WTC11 (cell line): ENCODE measurements around the gene BTBD2.

Source experiments
- NR2C2 ChIP-seq: sonication (generic); formaldehyde crosslinking; IDR thresholded peaks from 2 replicates; pipeline ENCODE4 v1.8.0; 2022; ENCODE audit warnings: mild to moderate bottlenecking, missing genetic modification reagents
- RELA ChIP-seq: sonication (generic); formaldehyde crosslinking; IDR thresholded peaks from 2 replicates; pipeline ENCODE4 v1.8.1; 2022; ENCODE audit warnings: missing genetic modification reagents, mild to moderate bottlenecking, borderline replicate concordance
- TCF7 ChIP-seq: sonication (generic); formaldehyde crosslinking; IDR thresholded peaks from 2 replicates; pipeline ENCODE4 v1.8.0; 2022; ENCODE audit warnings: mild to moderate bottlenecking, low read depth, missing genetic modification reagents, moderate library complexity
- TEAD4 ChIP-seq: sonication (generic); formaldehyde crosslinking; IDR thresholded peaks from 2 replicates; pipeline ENCODE4 v1.8.0; 2022; ENCODE audit warnings: mild to moderate bottlenecking, missing genetic modification reagents
- TF ChIP-seq, protein P1 (sequence below): fragments of 200-600 bp; IDR thresholded peaks from 2 replicates; pipeline ENCODE4 v1.8.0; 2022; ENCODE audit warnings: antibody characterized with exemption
- TF ChIP-seq, protein P2 (sequence below): sonication (generic); formaldehyde crosslinking; conservative IDR thresholded peaks from 2 replicates; pipeline ENCODE4 v1.8.1; 2022; ENCODE audit warnings: mild to moderate bottlenecking, missing genetic modification reagents
- TF ChIP-seq, protein P3 (sequence below): sonication (generic); formaldehyde crosslinking; IDR thresholded peaks from 2 replicates; pipeline ENCODE4 v1.8.1; 2023; ENCODE audit warnings: mild to moderate bottlenecking, missing genetic modification reagents
- TF ChIP-seq, protein P4 (sequence below): fragments of 250-450 bp; sonication (Bioruptor Pico); IDR thresholded peaks from 2 replicates; pipeline ENCODE4 v1.9.0; 2021; ENCODE audit warnings: mild to moderate bottlenecking
- TF ChIP-seq, protein P5 (sequence below): sonication (generic); formaldehyde crosslinking; IDR thresholded peaks from 2 replicates; pipeline ENCODE4 v1.8.1; 2022; ENCODE audit warnings: low read depth, missing genetic modification reagents, borderline replicate concordance
- TF ChIP-seq, protein P6 (sequence below): fragments of 250-450 bp; sonication (Bioruptor Pico); IDR thresholded peaks from 2 replicates; pipeline ENCODE4 v1.8.0; 2021; ENCODE audit warnings: mild to moderate bottlenecking
- TF ChIP-seq, protein P7 (sequence below): sonication (generic); formaldehyde crosslinking; IDR thresholded peaks from 2 replicates; pipeline ENCODE4 v1.8.0; 2022; ENCODE audit warnings: missing genetic modification reagents

DNA sequence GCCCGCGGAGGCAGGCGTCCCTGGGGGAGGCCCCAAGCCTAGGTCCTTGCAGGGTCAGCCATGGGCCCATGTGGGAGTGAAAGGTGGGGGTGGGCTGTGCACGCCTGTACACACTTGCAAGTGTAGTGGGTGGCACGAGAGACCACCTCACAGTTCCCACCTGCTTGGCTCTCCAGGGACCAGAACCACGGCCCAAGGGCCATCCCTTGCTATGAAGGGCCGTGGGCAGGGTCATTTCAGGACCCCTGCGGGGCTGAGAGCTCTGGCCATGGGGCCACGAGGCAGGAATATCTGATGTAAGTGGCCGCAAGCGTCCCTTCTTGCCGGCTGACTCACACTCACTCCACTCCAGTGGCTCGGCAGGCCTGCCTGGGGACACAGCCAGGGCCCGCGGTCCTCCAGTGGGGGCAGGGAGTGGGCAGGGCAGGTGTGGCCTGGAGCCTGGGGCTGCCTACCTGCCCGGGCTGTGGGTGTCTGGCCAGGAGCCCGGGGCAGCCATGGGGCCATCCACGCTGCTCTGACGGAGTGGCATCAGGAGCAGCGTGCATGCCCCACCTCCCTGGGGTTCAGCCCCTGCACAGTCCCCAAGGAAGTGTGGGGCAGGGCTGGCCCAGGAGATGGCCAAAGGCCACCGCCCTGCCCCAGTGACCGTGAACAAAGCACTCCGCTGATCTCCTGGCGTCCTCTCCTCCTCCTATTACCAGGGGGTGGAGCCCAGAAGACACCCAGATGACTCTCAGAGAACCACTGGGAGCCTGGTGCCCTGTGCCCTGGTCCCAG, 44.1 kb upstream of the BTBD2 start:
- TF ChIP-seq, protein P1, sequence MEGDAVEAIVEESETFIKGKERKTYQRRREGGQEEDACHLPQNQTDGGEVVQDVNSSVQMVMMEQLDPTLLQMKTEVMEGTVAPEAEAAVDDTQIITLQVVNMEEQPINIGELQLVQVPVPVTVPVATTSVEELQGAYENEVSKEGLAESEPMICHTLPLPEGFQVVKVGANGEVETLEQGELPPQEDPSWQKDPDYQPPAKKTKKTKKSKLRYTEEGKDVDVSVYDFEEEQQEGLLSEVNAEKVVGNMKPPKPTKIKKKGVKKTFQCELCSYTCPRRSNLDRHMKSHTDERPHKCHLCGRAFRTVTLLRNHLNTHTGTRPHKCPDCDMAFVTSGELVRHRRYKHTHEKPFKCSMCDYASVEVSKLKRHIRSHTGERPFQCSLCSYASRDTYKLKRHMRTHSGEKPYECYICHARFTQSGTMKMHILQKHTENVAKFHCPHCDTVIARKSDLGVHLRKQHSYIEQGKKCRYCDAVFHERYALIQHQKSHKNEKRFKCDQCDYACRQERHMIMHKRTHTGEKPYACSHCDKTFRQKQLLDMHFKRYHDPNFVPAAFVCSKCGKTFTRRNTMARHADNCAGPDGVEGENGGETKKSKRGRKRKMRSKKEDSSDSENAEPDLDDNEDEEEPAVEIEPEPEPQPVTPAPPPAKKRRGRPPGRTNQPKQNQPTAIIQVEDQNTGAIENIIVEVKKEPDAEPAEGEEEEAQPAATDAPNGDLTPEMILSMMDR = no peak
- TF ChIP-seq TEAD4 (CRISPR knock-in tag) = no peak
- TF ChIP-seq, protein P2, sequence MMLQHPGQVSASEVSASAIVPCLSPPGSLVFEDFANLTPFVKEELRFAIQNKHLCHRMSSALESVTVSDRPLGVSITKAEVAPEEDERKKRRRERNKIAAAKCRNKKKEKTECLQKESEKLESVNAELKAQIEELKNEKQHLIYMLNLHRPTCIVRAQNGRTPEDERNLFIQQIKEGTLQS (CRISPR knock-in tag) = no peak
- TF ChIP-seq, protein P3, sequence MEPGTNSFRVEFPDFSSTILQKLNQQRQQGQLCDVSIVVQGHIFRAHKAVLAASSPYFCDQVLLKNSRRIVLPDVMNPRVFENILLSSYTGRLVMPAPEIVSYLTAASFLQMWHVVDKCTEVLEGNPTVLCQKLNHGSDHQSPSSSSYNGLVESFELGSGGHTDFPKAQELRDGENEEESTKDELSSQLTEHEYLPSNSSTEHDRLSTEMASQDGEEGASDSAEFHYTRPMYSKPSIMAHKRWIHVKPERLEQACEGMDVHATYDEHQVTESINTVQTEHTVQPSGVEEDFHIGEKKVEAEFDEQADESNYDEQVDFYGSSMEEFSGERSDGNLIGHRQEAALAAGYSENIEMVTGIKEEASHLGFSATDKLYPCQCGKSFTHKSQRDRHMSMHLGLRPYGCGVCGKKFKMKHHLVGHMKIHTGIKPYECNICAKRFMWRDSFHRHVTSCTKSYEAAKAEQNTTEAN (CRISPR knock-in tag) = no peak
- TF ChIP-seq RELA (CRISPR knock-in tag) = no peak
- no peak for TF ChIP-seq TCF7 (CRISPR knock-in tag)
- TF ChIP-seq NR2C2 (CRISPR knock-in tag) = no peak
- TF ChIP-seq, protein P4, sequence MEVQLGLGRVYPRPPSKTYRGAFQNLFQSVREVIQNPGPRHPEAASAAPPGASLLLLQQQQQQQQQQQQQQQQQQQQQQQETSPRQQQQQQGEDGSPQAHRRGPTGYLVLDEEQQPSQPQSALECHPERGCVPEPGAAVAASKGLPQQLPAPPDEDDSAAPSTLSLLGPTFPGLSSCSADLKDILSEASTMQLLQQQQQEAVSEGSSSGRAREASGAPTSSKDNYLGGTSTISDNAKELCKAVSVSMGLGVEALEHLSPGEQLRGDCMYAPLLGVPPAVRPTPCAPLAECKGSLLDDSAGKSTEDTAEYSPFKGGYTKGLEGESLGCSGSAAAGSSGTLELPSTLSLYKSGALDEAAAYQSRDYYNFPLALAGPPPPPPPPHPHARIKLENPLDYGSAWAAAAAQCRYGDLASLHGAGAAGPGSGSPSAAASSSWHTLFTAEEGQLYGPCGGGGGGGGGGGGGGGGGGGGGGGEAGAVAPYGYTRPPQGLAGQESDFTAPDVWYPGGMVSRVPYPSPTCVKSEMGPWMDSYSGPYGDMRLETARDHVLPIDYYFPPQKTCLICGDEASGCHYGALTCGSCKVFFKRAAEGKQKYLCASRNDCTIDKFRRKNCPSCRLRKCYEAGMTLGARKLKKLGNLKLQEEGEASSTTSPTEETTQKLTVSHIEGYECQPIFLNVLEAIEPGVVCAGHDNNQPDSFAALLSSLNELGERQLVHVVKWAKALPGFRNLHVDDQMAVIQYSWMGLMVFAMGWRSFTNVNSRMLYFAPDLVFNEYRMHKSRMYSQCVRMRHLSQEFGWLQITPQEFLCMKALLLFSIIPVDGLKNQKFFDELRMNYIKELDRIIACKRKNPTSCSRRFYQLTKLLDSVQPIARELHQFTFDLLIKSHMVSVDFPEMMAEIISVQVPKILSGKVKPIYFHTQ (CRISPR knock-in tag) = no peak
- TF ChIP-seq, protein P5, sequence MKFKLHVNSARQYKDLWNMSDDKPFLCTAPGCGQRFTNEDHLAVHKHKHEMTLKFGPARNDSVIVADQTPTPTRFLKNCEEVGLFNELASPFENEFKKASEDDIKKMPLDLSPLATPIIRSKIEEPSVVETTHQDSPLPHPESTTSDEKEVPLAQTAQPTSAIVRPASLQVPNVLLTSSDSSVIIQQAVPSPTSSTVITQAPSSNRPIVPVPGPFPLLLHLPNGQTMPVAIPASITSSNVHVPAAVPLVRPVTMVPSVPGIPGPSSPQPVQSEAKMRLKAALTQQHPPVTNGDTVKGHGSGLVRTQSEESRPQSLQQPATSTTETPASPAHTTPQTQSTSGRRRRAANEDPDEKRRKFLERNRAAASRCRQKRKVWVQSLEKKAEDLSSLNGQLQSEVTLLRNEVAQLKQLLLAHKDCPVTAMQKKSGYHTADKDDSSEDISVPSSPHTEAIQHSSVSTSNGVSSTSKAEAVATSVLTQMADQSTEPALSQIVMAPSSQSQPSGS (CRISPR knock-in tag) = no peak
- TF ChIP-seq, protein P6, sequence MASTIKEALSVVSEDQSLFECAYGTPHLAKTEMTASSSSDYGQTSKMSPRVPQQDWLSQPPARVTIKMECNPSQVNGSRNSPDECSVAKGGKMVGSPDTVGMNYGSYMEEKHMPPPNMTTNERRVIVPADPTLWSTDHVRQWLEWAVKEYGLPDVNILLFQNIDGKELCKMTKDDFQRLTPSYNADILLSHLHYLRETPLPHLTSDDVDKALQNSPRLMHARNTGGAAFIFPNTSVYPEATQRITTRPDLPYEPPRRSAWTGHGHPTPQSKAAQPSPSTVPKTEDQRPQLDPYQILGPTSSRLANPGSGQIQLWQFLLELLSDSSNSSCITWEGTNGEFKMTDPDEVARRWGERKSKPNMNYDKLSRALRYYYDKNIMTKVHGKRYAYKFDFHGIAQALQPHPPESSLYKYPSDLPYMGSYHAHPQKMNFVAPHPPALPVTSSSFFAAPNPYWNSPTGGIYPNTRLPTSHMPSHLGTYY (CRISPR knock-in tag) = no peak
- TF ChIP-seq, protein P7, sequence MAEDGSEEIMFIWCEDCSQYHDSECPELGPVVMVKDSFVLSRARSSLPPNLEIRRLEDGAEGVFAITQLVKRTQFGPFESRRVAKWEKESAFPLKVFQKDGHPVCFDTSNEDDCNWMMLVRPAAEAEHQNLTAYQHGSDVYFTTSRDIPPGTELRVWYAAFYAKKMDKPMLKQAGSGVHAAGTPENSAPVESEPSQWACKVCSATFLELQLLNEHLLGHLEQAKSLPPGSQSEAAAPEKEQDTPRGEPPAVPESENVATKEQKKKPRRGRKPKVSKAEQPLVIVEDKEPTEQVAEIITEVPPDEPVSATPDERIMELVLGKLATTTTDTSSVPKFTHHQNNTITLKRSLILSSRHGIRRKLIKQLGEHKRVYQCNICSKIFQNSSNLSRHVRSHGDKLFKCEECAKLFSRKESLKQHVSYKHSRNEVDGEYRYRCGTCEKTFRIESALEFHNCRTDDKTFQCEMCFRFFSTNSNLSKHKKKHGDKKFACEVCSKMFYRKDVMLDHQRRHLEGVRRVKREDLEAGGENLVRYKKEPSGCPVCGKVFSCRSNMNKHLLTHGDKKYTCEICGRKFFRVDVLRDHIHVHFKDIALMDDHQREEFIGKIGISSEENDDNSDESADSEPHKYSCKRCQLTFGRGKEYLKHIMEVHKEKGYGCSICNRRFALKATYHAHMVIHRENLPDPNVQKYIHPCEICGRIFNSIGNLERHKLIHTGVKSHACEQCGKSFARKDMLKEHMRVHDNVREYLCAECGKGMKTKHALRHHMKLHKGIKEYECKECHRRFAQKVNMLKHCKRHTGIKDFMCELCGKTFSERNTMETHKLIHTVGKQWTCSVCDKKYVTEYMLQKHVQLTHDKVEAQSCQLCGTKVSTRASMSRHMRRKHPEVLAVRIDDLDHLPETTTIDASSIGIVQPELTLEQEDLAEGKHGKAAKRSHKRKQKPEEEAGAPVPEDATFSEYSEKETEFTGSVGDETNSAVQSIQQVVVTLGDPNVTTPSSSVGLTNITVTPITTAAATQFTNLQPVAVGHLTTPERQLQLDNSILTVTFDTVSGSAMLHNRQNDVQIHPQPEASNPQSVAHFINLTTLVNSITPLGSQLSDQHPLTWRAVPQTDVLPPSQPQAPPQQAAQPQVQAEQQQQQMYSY (CRISPR knock-in tag) = no peak
